GM06990 (cell line): ENCODE results near the gene RASAL3.

Experiments used
- DNase-seq: peaks from one replicate; pipeline ENCODE4 v3.0.0-alpha.2; 2011; ENCODE audit not compliant: insufficient read length; ENCODE audit errors: extremely low read depth
- H3K27me3 ChIP-seq: replicated peaks from 2 replicates; pipeline ENCODE4 v1.6.0; 2011; ENCODE audit warnings: low read length; ENCODE audit not compliant: control insufficient read depth, insufficient read depth
- H3K36me3 ChIP-seq: 2 replicates; pipeline ENCODE4 v1.5.1; 2011; ENCODE audit warnings: low read length; ENCODE audit not compliant: control insufficient read depth, insufficient read depth
- H3K4me3 ChIP-seq: replicated peaks from 2 replicates; pipeline ENCODE4 v1.5.1; 2011; ENCODE audit warnings: low read depth, mild to moderate bottlenecking, control low read depth, low read length
- CTCF ChIP-seq: IDR thresholded peaks from 2 replicates; pipeline ENCODE4 v1.5.1; 2011; ENCODE audit warnings: low read length, control low read depth, mild to moderate bottlenecking, inconsistent platforms; ENCODE audit not compliant: insufficient read depth, poor library complexity, severe bottlenecking

RASAL3 gene

GRCh38 chr19:15464394-15465385, at the start of gene RASAL3:
TSS of gene RASAL3 (minus strand) at chr19:15464544. CDS start at chr19:15464358, 186 bp downstream.
- Histone ChIP-seq H3K4me3 (peak within 1 kb of the TSS; percentile 90), H3K36me3 (peaks cover 17% of the 10 kb centered on the region), H3K27me3 (no peaks in the 10 kb centered on the region)
- no peak for TF ChIP-seq CTCF
- DNase-seq, result peak; percentile 72

GRCh38 chr19:15511671-15512424, 47.5 kb upstream of the RASAL3 start:
- DNase-seq, result no peak
- no peak for TF ChIP-seq CTCF
- Histone ChIP-seq H3K4me3 (no peak overlapping the region), H3K27me3 (0 out of 2 replicates have a peak, but pooled peaks cover 1% of the 10 kb centered on the region), H3K36me3 (no peaks in the 10 kb centered on the region)

- Histone ChIP-seq H3K4me3 (no peak within 1 kb of the TSS), H3K36me3 (no peaks in the 10 kb centered on the region), H3K27me3 (0 out of 2 replicates have a peak, but pooled peaks cover 1% of the 10 kb centered on the region)
- DNase-seq, result no peak
- no peak for TF ChIP-seq CTCF
Observed at GRCh38 chr19:15508035-15508710, 43.8 kb upstream of the RASAL3 start, which contains the start of gene CYP4F22. TSS of gene CYP4F22 (plus strand) at chr19:15508525. CDS start at chr19:15525337, 16,812 bp downstream.

GRCh38 chr19:15507068-15508034, 43.0 kb upstream of the RASAL3 start:
- DNase-seq, result no peak
- no peaks in the 10 kb centered on the region for H3K36me3 ChIP-seq
- no peak overlapping the region for H3K4me3 ChIP-seq
- H3K27me3 ChIP-seq, result 0 out of 2 replicates have a peak, but pooled peaks cover 1% of the 10 kb centered on the region
- TF ChIP-seq CTCF, result no peak
